CD4-positive, alpha-beta T cell treated with Interleukin-4 for 1 hour (primary cell): ENCODE data around the gene TINAG.
"Not testable (repeated sequence)": the region's sequence is repeated elsewhere in the genome, so short reads cannot be mapped to it uniquely, and the experiment has no call there.

ENCODE experiments used
- DNase-seq, 2 donors: peaks; one replicate each; pipeline ENCODE4 v3.0.0-alpha.2; 2020 to 2022

TINAG gene

GRCh38 chr6:54310377-54311152 lies 2.3 kb downstream of the TINAG start:
- no peak for DNase-seq

GRCh38 chr6:54315656-54316055 lies 7.4 kb downstream of the TINAG start:
- DNase-seq: no peak

GRCh38 chr6:54320871-54321270 lies 12.6 kb downstream of the TINAG start:
- no peak for DNase-seq

GRCh38 chr6:54327631-54328030 lies 19.4 kb downstream of the TINAG start:
- DNase-seq: no peak

- not testable (repeated sequence) for DNase-seq
Measured at GRCh38 chr6:54331571-54331970, 23.3 kb downstream of the TINAG start.

- DNase-seq: no peak
Measured at GRCh38 chr6:54335871-54336270, 27.6 kb downstream of the TINAG start.

GRCh38 chr6:54353975-54354374 lies 45.7 kb downstream of the TINAG start:
- DNase-seq: no peak

- DNase-seq: no peak
Measured at GRCh38 chr6:54354608-54355007, 46.4 kb downstream of the TINAG start.

GRCh38 chr6:54357141-54357540 lies 48.9 kb downstream of the TINAG start:
- no peak for DNase-seq

GRCh38 chr6:54361188-54361587 lies 52.9 kb downstream of the TINAG start:
- no peak for DNase-seq

GRCh38 chr6:54361734-54362133 lies 53.5 kb downstream of the TINAG start:
- DNase-seq: no peak

GRCh38 chr6:54366667-54367327 lies 58.6 kb downstream of the TINAG start:
- no peak for DNase-seq

- DNase-seq: no peak
Measured at GRCh38 chr6:54377776-54378175, 69.5 kb downstream of the TINAG start.

GRCh38 chr6:54386295-54386694 lies 78.1 kb downstream of the TINAG start:
- DNase-seq: no peak

GRCh38 chr6:54390362-54390761 lies 82.1 kb downstream of the TINAG start:
- DNase-seq: no peak

- DNase-seq: no peak
Measured at GRCh38 chr6:54391577-54391976, 83.3 kb downstream of the TINAG start.

- no peak for DNase-seq
Measured at GRCh38 chr6:54403096-54403495, 94.9 kb downstream of the TINAG start.

- no peak for DNase-seq
Measured at GRCh38 chr6:54404791-54405190, 96.5 kb downstream of the TINAG start.

GRCh38 chr6:54411767-54412166 lies 103.5 kb downstream of the TINAG start:
- no peak for DNase-seq

- DNase-seq: no peak
Measured at GRCh38 chr6:54415517-54415916, 107.3 kb downstream of the TINAG start.

- DNase-seq: no peak
Measured at GRCh38 chr6:54419885-54420284, 111.6 kb downstream of the TINAG start.

GRCh38 chr6:54426995-54427394 lies 118.8 kb downstream of the TINAG start:
- DNase-seq: no peak

GRCh38 chr6:54427396-54427937 lies 119.2 kb downstream of the TINAG start:
- DNase-seq: no peak

- no peak for DNase-seq
Measured at GRCh38 chr6:54428431-54428830, 120.2 kb downstream of the TINAG start.
